Fibroblast of peridontal ligament (primary cell): ENCODE data around the gene LSM5.
A peak's percentile ranks its signal among the peaks of the same experiment; 100 is the strongest.
"Not testable (repeated sequence)": the region's sequence is repeated elsewhere in the genome, so short reads cannot be mapped to it uniquely, and the experiment has no call there.

Experiments used
- DNase-seq: peaks from one replicate; pipeline ENCODE4 v3.0.0-alpha.2; 2010; ENCODE audit errors: extremely low read depth

LSM5 gene

GRCh38 chr7:32506266-32507054 lies 16.3 kb upstream of the LSM5 start:
- DNase-seq, result peak; percentile 90

- no peak for DNase-seq
Measured at GRCh38 chr7:32502728-32503127, 12.5 kb upstream of the LSM5 start.

GRCh38 chr7:32501522-32501921 lies 11.3 kb upstream of the LSM5 start:
- peak; percentile 54 for DNase-seq

- peak; percentile 55 for DNase-seq
Measured at GRCh38 chr7:32500922-32501341, 10.8 kb upstream of the LSM5 start.

GRCh38 chr7:32500216-32500615 lies 10.0 kb upstream of the LSM5 start:
- DNase-seq, result not testable (repeated sequence)

GRCh38 chr7:32499755-32500154 lies 9.6 kb upstream of the LSM5 start:
- not testable (repeated sequence) for DNase-seq

- no peak for DNase-seq
Measured at GRCh38 chr7:32496052-32496813, 6.1 kb upstream of the LSM5 start.

- DNase-seq, result peak; percentile 88
Measured at GRCh38 chr7:32495298-32496051, 5.3 kb upstream of the LSM5 start, which contains the start of gene AVL9. TSS of gene AVL9 (plus strand) at chr7:32495489. CDS start at chr7:32495710, 221 bp downstream.

GRCh38 chr7:32494946-32495297 lies 4.7 kb upstream of the LSM5 start:
- no peak for DNase-seq

- DNase-seq, result no peak
Measured at GRCh38 chr7:32489788-32490126, 423 bp downstream of the LSM5 start.

- no peak for DNase-seq
Measured at GRCh38 chr7:32481921-32482320, 8.3 kb downstream of the LSM5 start.

- DNase-seq, result no peak
Measured at GRCh38 chr7:32481176-32481575, 9.0 kb downstream of the LSM5 start.

GRCh38 chr7:32479574-32480200 lies 10.5 kb downstream of the LSM5 start:
- DNase-seq, result peak; percentile 77

- DNase-seq, result no peak
Measured at GRCh38 chr7:32477649-32477980, 12.6 kb downstream of the LSM5 start.

- DNase-seq, result no peak
Measured at GRCh38 chr7:32476816-32477648, 13.1 kb downstream of the LSM5 start.

- no peak for DNase-seq
Measured at GRCh38 chr7:32474008-32474407, 16.2 kb downstream of the LSM5 start.

GRCh38 chr7:32472015-32472414 lies 18.2 kb downstream of the LSM5 start:
- DNase-seq, result no peak

- DNase-seq, result no peak
Measured at GRCh38 chr7:32470871-32471270, 19.3 kb downstream of the LSM5 start.

- DNase-seq, result not testable (repeated sequence)
Measured at GRCh38 chr7:32470004-32470403, 20.2 kb downstream of the LSM5 start.

- not testable (repeated sequence) for DNase-seq
Measured at GRCh38 chr7:32464641-32465416, 25.4 kb downstream of the LSM5 start.
